GM23338 (cell line): ENCODE measurements around the gene ZBTB20. TPM values are rescaled to one million over a fixed set of nuclear protein-coding genes. Genes with fewer than 3 reads are reported as not detected.

ENCODE experiments used
- ATAC-seq: fragments of 200-7000 bp; cut with Tn5 transposase; 3 replicates; pipeline ENCODE4 v1.9.1; 2020
- DNase-seq: peaks from one replicate; pipeline ENCODE4 v3.0.0-alpha.2; 2015; ENCODE audit warnings: low spot score
- H2AFZ ChIP-seq: fragments of 200-600 bp; sonication (generic); 2 replicates; pipeline ENCODE4 v1.8.0; 2016; ENCODE audit warnings: antibody characterized with exemption, mild to moderate bottlenecking, moderate library complexity
- H3F3A ChIP-seq: fragments of 200-600 bp; sonication (generic); replicated peaks from 2 replicates; pipeline ENCODE4 v1.8.0; 2017; ENCODE audit warnings: antibody characterized with exemption, mixed run types, low read depth
- H3K27ac ChIP-seq: fragments of 200-600 bp; sonication (generic); 2 replicates; pipeline ENCODE4 v1.6.1; 2016; ENCODE audit warnings: low read depth
- H3K27me3 ChIP-seq: fragments of 200-600 bp; sonication (generic); 2 replicates; pipeline ENCODE4 v1.8.0; 2016; ENCODE audit warnings: mild to moderate bottlenecking, mixed run types, moderate library complexity; ENCODE audit not compliant: insufficient read depth
- H3K36me3 ChIP-seq: fragments of 200-600 bp; sonication (generic); 2 replicates; pipeline ENCODE4 v1.8.0; 2016; ENCODE audit warnings: mild to moderate bottlenecking; ENCODE audit not compliant: insufficient read depth
- H3K4me1 ChIP-seq: fragments of 200-600 bp; sonication (generic); 2 replicates; pipeline ENCODE4 v1.8.0; 2016; ENCODE audit warnings: mild to moderate bottlenecking, moderate library complexity; ENCODE audit not compliant: insufficient read depth
- H3K4me2 ChIP-seq: fragments of 200-600 bp; sonication (generic); 2 replicates; pipeline ENCODE4 v1.7.1; 2017; ENCODE audit warnings: mixed run types
- H3K4me3 ChIP-seq: fragments of 200-600 bp; sonication (generic); 2 replicates; pipeline ENCODE4 v1.6.1; 2016; ENCODE audit warnings: mixed run types
- H3K79me2 ChIP-seq: fragments of 200-600 bp; sonication (generic); replicated peaks from 2 replicates; pipeline ENCODE4 v1.8.0; 2017; ENCODE audit warnings: mild to moderate bottlenecking; ENCODE audit not compliant: insufficient read depth
- H3K9me2 ChIP-seq: fragments of 200-600 bp; sonication (generic); 2 replicates; pipeline ENCODE4 v1.8.0; 2017; ENCODE audit not compliant: insufficient read depth
- H4K20me1 ChIP-seq: fragments of 200-600 bp; sonication (generic); replicated peaks from 2 replicates; pipeline ENCODE4 v1.8.0; 2017; ENCODE audit warnings: mild to moderate bottlenecking; ENCODE audit not compliant: insufficient read depth
- H3K27ac Mint-ChIP-seq: 2 replicates; pipeline ENCODE4 v1.8.0; 2020; ENCODE audit warnings: inconsistent platforms, mild to moderate bottlenecking, moderate library complexity, mixed read lengths
- H3K27me3 Mint-ChIP-seq: 3 replicates; pipeline ENCODE4 v1.8.0; 2022; ENCODE audit warnings: low read depth, mild to moderate bottlenecking, moderate library complexity, mixed read lengths, inconsistent platforms; ENCODE audit not compliant: insufficient read depth, poor library complexity
- H3K36me3 Mint-ChIP-seq: 3 replicates; pipeline ENCODE4 v1.8.0; 2021; ENCODE audit warnings: low read depth, mild to moderate bottlenecking, inconsistent platforms, moderate library complexity, mixed read lengths
- H3K4me1 Mint-ChIP-seq: 3 replicates; pipeline ENCODE4 v1.8.0; 2020; ENCODE audit warnings: mild to moderate bottlenecking, inconsistent platforms, mixed read lengths
- H3K4me3 Mint-ChIP-seq: 3 replicates; pipeline ENCODE4 v1.8.0; 2021; ENCODE audit warnings: moderate library complexity, mild to moderate bottlenecking, inconsistent platforms, mixed read lengths
- H3K9me3 Mint-ChIP-seq: 3 replicates; pipeline ENCODE4 v1.8.0; 2020; ENCODE audit warnings: moderate library complexity, mild to moderate bottlenecking, inconsistent platforms, mixed read lengths
- CREB1 ChIP-seq: fragments of 250-450 bp; sonication (Bioruptor Pico); IDR thresholded peaks from 2 replicates; pipeline ENCODE4 v1.5.0; 2020; ENCODE audit warnings: low read depth, mild to moderate bottlenecking, moderate library complexity
- EZH2 ChIP-seq: fragments of 200-600 bp; sonication (generic); IDR thresholded peaks from one replicate; pipeline ENCODE4 v1.8.0; 2017; ENCODE audit warnings: antibody characterized with exemption, mild to moderate bottlenecking, low read depth; ENCODE audit not compliant: unreplicated experiment
- EZH2phosphoT487 ChIP-seq: fragments of 200-600 bp; sonication (generic); IDR thresholded peaks from one replicate; pipeline ENCODE4 v1.8.1; 2018; ENCODE audit warnings: antibody characterized with exemption; ENCODE audit not compliant: unreplicated experiment
- JUNB ChIP-seq: IDR thresholded peaks from one replicate; pipeline ENCODE4 v1.6.1; 2016; ENCODE audit warnings: antibody characterized with exemption; ENCODE audit not compliant: unreplicated experiment
- STAT1 ChIP-seq: IDR thresholded peaks from one replicate; pipeline ENCODE4 v1.6.1; 2016; ENCODE audit warnings: antibody characterized with exemption; ENCODE audit not compliant: unreplicated experiment
- ZNF331 ChIP-seq: fragments of 250-450 bp; sonication (Bioruptor Pico); IDR thresholded peaks from 2 replicates; pipeline ENCODE4 v1.5.0; 2020; ENCODE audit warnings: low read depth, mild to moderate bottlenecking, moderate library complexity
- ZNF462 ChIP-seq: fragments of 250-450 bp; sonication (Bioruptor Pico); IDR thresholded peaks from 2 replicates; pipeline ENCODE4 v1.5.0; 2020; ENCODE audit warnings: mild to moderate bottlenecking, moderate library complexity
- polyA plus RNA-seq: library from polyadenylated mRNA; unstranded; fragments of >200 nt; fragmentation: Nextera tagmentation; extraction: Ambion mirVana; gene quantifications from 2 replicates; pipeline ENCODE4 v1.2.1, GENCODE V29; 2016
- total RNA-seq: library from RNA; depleted of rRNA; stranded (reverse); fragments of >200 nt; shearing (Covaris generic); gene quantifications from 2 replicates; pipeline ENCODE4 v1.2.3, GENCODE V29; 2014
- TF ChIP-seq, protein P1 (sequence below): IDR thresholded peaks from 2 replicates; pipeline ENCODE4 v1.6.1; 2016; ENCODE audit warnings: antibody characterized with exemption

Gene ZBTB20
- total and polyA plus RNA-seq, 2 experiments from 2014 or later = 2.0 to 3.3 TPM

DNA sequence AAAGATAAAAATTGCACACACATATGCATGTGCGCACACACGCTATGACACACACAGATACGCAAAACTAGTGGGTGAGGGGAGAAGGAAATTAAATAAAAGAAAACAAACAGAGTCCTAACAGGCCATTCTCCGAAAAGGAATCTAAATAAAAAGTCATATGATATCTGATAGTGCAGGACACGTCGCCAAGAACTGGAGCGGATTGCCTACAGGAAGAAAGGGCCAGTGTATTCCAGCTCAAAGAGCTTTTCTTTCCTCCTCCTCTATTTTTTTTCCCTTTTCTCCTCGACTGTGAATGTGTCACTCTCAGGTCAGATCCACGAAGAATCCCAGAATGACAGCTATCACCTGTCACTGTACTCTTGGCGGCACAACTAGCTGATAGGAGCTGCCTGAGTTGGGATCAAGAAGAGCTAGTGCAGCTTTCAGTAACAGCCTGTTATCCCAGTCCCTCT, 695.5 kb downstream of the ZBTB20 start (continued):
- TF ChIP-seq ZNF462 (CRISPR knock-in tag) (no peak), EZH2phosphoT487 (no peak), STAT1 (no peak), JUNB (no peak), EZH2 (no peak), CREB1 (no peak)
- TF ChIP-seq, protein P1, sequence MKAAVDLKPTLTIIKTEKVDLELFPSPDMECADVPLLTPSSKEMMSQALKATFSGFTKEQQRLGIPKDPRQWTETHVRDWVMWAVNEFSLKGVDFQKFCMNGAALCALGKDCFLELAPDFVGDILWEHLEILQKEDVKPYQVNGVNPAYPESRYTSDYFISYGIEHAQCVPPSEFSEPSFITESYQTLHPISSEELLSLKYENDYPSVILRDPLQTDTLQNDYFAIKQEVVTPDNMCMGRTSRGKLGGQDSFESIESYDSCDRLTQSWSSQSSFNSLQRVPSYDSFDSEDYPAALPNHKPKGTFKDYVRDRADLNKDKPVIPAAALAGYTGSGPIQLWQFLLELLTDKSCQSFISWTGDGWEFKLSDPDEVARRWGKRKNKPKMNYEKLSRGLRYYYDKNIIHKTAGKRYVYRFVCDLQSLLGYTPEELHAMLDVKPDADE = no peak

DNA sequence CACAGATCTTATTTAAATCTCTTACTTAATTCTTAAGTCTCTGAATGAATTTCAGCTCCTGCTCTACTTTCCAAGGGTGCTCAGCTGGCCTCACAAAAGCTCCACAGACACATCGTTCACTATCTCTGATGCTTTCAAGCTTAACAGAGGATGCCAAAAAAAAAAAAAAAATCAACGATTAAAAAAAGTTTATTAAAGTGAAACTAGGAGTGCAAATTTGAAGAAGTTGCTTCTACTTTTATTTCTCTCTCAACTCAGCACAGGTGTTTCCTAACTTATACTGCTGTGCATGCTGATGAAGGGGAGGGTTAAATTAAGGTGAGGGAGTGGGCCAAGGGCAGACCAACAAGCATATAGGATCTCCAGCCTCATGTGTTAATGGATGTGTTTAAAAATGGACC, 696.0 kb downstream of the ZBTB20 start:
- Histone ChIP-seq H4K20me1 (no peaks in the 10 kb centered on the region), H2AFZ (no peak overlapping the region), H3K9me2 (no peaks in the 10 kb centered on the region), H3K4me2 (no peak overlapping the region), H3K36me3 (no peaks in the 10 kb centered on the region), H3K79me2 (no peaks in the 10 kb centered on the region), H3K27ac (no peak overlapping the region), H3F3A (no peaks in the 10 kb centered on the region), H3K4me3 (no peak overlapping the region), H3K27me3 (no peaks in the 10 kb centered on the region), H3K4me1 (peaks cover 14% of the 10 kb centered on the region)
- H3K4me1 Mint-ChIP-seq = peaks cover 44% of the 10 kb centered on the region
- no peaks in the 10 kb centered on the region for H3K36me3 Mint-ChIP-seq
- H3K4me3 Mint-ChIP-seq = no peak overlapping the region
- no peaks in the 10 kb centered on the region for H3K9me3 Mint-ChIP-seq
- DNase-seq = no peak
- ATAC-seq = no peak
- H3K27ac Mint-ChIP-seq = no peak overlapping the region
- H3K27me3 Mint-ChIP-seq = no peaks in the 10 kb centered on the region
- TF ChIP-seq ZNF462 (CRISPR knock-in tag) = no peak
- TF ChIP-seq, protein P1 = no peak
- no peak for TF ChIP-seq ZNF331 (CRISPR knock-in tag)
